Measurements from ENCODE around the gene C2CD3.

DNA sequence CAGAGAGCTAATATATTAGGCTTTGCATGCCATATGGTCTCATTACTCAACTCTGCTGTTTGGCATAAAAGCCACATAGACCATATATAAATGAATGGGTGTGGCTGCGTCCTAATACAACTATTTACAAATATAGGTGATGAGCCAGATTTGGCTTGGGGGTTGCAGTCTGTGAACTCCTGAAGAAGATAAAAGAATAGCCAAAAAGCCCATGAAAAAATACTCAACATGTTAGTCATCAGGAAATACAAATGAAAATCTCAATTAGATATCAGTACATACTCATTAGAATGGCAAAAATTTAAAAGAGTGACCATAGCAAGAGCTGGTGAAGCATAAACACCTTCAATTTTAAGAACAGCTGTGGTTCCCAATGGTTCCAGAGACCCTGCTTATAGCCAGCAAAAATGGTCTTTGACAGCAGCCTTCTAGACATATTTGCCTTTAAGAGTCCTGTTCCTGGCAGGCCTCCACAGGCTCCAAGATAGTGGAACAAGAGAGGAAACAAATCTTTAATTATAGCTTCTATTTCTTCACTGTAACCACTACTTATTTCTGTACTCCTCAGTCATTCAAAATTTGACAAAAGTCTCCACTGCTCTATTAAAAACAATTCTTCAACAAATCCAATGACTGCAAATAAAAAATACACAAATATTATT is 16.1 kb downstream of the C2CD3 start:
- TF ChIP-seq, protein P1, sequence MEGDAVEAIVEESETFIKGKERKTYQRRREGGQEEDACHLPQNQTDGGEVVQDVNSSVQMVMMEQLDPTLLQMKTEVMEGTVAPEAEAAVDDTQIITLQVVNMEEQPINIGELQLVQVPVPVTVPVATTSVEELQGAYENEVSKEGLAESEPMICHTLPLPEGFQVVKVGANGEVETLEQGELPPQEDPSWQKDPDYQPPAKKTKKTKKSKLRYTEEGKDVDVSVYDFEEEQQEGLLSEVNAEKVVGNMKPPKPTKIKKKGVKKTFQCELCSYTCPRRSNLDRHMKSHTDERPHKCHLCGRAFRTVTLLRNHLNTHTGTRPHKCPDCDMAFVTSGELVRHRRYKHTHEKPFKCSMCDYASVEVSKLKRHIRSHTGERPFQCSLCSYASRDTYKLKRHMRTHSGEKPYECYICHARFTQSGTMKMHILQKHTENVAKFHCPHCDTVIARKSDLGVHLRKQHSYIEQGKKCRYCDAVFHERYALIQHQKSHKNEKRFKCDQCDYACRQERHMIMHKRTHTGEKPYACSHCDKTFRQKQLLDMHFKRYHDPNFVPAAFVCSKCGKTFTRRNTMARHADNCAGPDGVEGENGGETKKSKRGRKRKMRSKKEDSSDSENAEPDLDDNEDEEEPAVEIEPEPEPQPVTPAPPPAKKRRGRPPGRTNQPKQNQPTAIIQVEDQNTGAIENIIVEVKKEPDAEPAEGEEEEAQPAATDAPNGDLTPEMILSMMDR (IDR thresholded peaks at IDR 0.05; ENCODE audit: low read depth, low read length), result no peak
- TF ChIP-seq EZH2phosphoT487 (IDR thresholded peaks at IDR 0.05; ENCODE audit: low read depth), result no peak
